PC-3 (cell line): ENCODE measurements around the gene TMEM41A. TPM values are rescaled to one million over a fixed set of nuclear protein-coding genes. Genes with fewer than 3 reads are reported as not detected.
"Not testable (repeated sequence)": the region's sequence is repeated elsewhere in the genome, so short reads cannot be mapped to it uniquely, and the experiment has no call there.

Experiments used
- ATAC-seq: fragments of 200-7000 bp; cut with Tn5 transposase; 2 replicates; pipeline ENCODE4 v1.9.1; 2020; ENCODE audit warnings: mild to moderate bottlenecking, moderate library complexity
- BruUV-seq: library from RNA; stranded (reverse); fragments of 400-500 nt; replicated peaks from 2 replicates; lab custom pipeline; 2021; lab: Mats Ljungman, UMichigan
- CTCF ChIA-PET: fragments of 300-600 bp; sonication (Branson Sonifier 250); formaldehyde crosslinking; loops from one replicate; lab custom pipeline; 2022; ENCODE audit warnings: antibody characterized with exemption; lab: Charles Lee
- POLR2A ChIA-PET: fragments of 300-600 bp; sonication (Branson Sonifier 250); formaldehyde crosslinking; loops from one replicate; lab custom pipeline; 2022; ENCODE audit warnings: antibody characterized with exemption; ENCODE audit not compliant: unreplicated experiment; lab: Charles Lee
- DNase-seq: peaks from one replicate; pipeline ENCODE4 v3.0.0-alpha.2; 2015
- H2AFZ ChIP-seq: fragments of 300-600 bp; sonication (generic); 2 replicates; pipeline ENCODE4 v1.6.0; 2016; ENCODE audit warnings: antibody characterized with exemption, low read length
- H3F3A ChIP-seq: fragments of 300-600 bp; sonication (generic); one replicate; pipeline ENCODE4 v1.6.0; 2017; ENCODE audit warnings: antibody characterized with exemption, low read length, control low read depth, mild to moderate bottlenecking; ENCODE audit not compliant: unreplicated experiment
- H3K27ac ChIP-seq: fragments of 300-600 bp; sonication (generic); 2 replicates; pipeline ENCODE4 v1.5.1; 2016; ENCODE audit warnings: mild to moderate bottlenecking, low read length
- H3K27me3 ChIP-seq: fragments of 300-600 bp; sonication (generic); 2 replicates; pipeline ENCODE4 v1.6.1; 2016; ENCODE audit warnings: low read length, mixed read lengths
- H3K36me3 ChIP-seq: fragments of 300-600 bp; sonication (generic); 2 replicates; pipeline ENCODE4 v1.6.1; 2016; ENCODE audit warnings: low read depth, mixed run types, low read length, mixed read lengths
- H3K4me1 ChIP-seq: fragments of 300-600 bp; sonication (generic); 2 replicates; pipeline ENCODE4 v1.5.1; 2016; ENCODE audit warnings: low read length; ENCODE audit not compliant: insufficient read depth
- H3K4me2 ChIP-seq: fragments of 300-600 bp; sonication (generic); 2 replicates; pipeline ENCODE4 v1.6.0; 2016; ENCODE audit warnings: low read length
- H3K4me3 ChIP-seq: fragments of 300-600 bp; sonication (generic); 2 replicates; pipeline ENCODE4 v1.5.1; 2016; ENCODE audit warnings: mild to moderate bottlenecking, low read length, mixed read lengths
- H3K79me2 ChIP-seq: fragments of 300-600 bp; sonication (generic); 2 replicates; pipeline ENCODE4 v1.6.1; 2017; ENCODE audit warnings: low read length, mixed read lengths
- H3K9ac ChIP-seq: fragments of 300-600 bp; sonication (generic); 2 replicates; pipeline ENCODE4 v1.6.0; 2016; ENCODE audit warnings: mild to moderate bottlenecking, low read length
- H3K9me2 ChIP-seq: fragments of 300-600 bp; sonication (generic); replicated peaks from 2 replicates; pipeline ENCODE4 v1.6.1; 2016; ENCODE audit warnings: mixed run types, low read length, mixed read lengths
- H3K9me3 ChIP-seq: fragments of 300-600 bp; sonication (generic); 2 replicates; pipeline ENCODE4 v1.6.1; 2016; ENCODE audit warnings: low read length, mixed read lengths
- H4K20me1 ChIP-seq: fragments of 300-600 bp; sonication (generic); 2 replicates; pipeline ENCODE4 v1.6.1; 2016; ENCODE audit warnings: low read length, mixed read lengths
- EZH2 ChIP-seq: fragments of 300-600 bp; sonication (generic); IDR thresholded peaks from one replicate; pipeline ENCODE4 v1.6.1; 2017; ENCODE audit warnings: antibody characterized with exemption, mild to moderate bottlenecking, low read length; ENCODE audit not compliant: unreplicated experiment
- EZH2phosphoT487 ChIP-seq: fragments of 300-600 bp; sonication (generic); IDR thresholded peaks from 2 replicates; pipeline ENCODE4 v1.6.1; 2018; ENCODE audit warnings: mild to moderate bottlenecking, antibody characterized with exemption, low read length, borderline replicate concordance
- intact Hi-C: fragments of 100-400 bp; cut with micrococcal nuclease; formaldehyde crosslinking; loops from 2 replicates; pipeline ENCODE4 v1.9.0; 2023
- total RNA-seq: library from RNA; depleted of rRNA; stranded (reverse); fragments of >200 nt; gene quantifications from 2 replicates; pipeline ENCODE4 v1.2.3, GENCODE V29; 2014
- TF ChIP-seq, protein P1 (sequence below): fragments of 300-600 bp; sonication (generic); conservative IDR thresholded peaks from 2 replicates; pipeline ENCODE4 v1.5.1; 2017; ENCODE audit warnings: antibody characterized with exemption, low read depth, mild to moderate bottlenecking, low read length

Gene TMEM41A
- total RNA-seq, 1 experiment from 2014 or later = 25.3 TPM

DNA sequence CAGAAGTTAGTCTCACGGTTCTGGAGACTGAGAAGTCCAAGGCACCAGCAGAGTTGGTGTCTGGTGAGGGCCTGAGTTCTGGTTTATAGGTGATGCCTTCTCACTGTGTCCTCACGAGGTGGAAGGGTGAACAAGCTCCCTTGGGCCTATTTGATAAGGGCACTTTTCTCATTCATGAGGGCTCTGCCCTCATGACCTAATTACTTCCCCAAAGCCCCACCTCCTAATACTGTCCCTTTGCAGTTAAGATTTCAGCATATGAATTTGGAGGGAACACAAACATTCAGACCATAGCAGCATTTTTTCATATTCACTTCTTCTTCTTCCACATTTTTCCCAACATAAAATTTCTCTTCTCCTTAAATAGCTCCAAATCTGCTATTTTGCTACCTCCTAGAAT is 41.5 kb downstream of the TMEM41A start:
- Histone ChIP-seq H3K27me3 (no peaks in the 10 kb centered on the region), H3K4me3 (no peak overlapping the region), H3K4me1 (no peaks in the 10 kb centered on the region), H3K9me3 (no peaks in the 10 kb centered on the region), H3K36me3 (no peaks in the 10 kb centered on the region), H3K27ac (no peak overlapping the region), H3K9me2 (no peaks in the 10 kb centered on the region), H3K9ac (no peak overlapping the region), H2AFZ (no peak overlapping the region), H3F3A (no peaks in the 10 kb centered on the region), H3K79me2 (no peaks in the 10 kb centered on the region), H4K20me1 (no peaks in the 10 kb centered on the region), H3K4me2 (no peak overlapping the region)
- BruUV-seq = no TSS peak
- TF ChIP-seq, protein P1, sequence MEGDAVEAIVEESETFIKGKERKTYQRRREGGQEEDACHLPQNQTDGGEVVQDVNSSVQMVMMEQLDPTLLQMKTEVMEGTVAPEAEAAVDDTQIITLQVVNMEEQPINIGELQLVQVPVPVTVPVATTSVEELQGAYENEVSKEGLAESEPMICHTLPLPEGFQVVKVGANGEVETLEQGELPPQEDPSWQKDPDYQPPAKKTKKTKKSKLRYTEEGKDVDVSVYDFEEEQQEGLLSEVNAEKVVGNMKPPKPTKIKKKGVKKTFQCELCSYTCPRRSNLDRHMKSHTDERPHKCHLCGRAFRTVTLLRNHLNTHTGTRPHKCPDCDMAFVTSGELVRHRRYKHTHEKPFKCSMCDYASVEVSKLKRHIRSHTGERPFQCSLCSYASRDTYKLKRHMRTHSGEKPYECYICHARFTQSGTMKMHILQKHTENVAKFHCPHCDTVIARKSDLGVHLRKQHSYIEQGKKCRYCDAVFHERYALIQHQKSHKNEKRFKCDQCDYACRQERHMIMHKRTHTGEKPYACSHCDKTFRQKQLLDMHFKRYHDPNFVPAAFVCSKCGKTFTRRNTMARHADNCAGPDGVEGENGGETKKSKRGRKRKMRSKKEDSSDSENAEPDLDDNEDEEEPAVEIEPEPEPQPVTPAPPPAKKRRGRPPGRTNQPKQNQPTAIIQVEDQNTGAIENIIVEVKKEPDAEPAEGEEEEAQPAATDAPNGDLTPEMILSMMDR = no peak
- TF ChIP-seq EZH2phosphoT487 (no peak), EZH2 (no peak)
- ChIA-PET CTCF (interaction anchor here (0.6 kb wide), 1 partner anchor 669 kb away, joined by 5 read pairs; no protein-coding TSS in a partner anchor), POLR2A (no interaction called here)
- no peak for DNase-seq
- intact Hi-C loops = loop anchor here (5.0 kb wide), 1 partner anchor 90 kb away; no protein-coding TSS in a partner anchor
- ATAC-seq = no peak

DNA sequence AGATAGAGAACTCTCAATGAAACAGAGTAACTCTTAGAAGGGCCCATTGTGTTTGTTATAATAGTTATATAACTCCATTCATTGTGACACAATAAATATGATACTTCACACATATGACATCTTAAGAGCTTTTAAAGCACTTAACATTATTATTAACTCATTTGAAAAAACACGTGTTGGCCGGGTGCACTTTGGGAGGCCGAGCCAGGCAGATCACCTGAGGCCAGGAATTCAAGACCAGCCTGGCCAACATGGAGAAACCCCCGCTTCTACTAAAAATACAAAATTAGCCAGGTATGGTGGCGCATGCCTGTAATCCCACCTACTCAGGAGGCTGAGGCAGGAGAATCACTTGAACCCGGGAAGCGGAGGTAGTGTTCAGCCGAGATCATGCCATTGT is 47.4 kb downstream of the TMEM41A start:
- H3K9ac ChIP-seq, DNase-seq, H2AFZ ChIP-seq, H3K79me2 ChIP-seq, ATAC-seq, H3K4me1 ChIP-seq, H3K9me3 ChIP-seq, POLR2A ChIA-PET, H4K20me1 ChIP-seq, H3K4me2 ChIP-seq, H3F3A ChIP-seq, CTCF ChIA-PET, BruUV-seq, H3K9me2 ChIP-seq, H3K36me3 ChIP-seq, intact Hi-C loops, H3K4me3 ChIP-seq, H3K27ac ChIP-seq, H3K27me3 ChIP-seq: not testable (repeated sequence)

DNA sequence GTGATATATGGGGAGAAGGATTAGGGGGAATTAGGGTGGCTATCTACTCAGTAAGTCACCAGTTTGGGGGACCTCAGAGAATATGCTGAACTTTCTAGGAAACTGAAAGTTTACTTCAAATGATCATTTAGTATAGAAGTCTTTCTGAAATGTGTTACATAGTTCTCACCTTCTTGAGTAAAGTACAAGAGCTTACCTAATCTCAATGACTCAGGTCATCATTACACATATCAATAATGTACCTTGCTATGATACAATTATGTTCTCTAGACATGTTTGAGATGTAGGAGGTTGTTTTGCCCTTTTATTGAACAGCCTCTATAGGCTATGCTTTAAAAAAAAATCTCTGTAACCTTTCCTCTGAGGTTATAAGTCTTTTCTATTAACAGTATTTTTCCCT is 50.7 kb downstream of the TMEM41A start:
- H3K36me3 ChIP-seq = no peaks in the 10 kb centered on the region
- CTCF ChIA-PET = no interaction called here
- no peak for ATAC-seq
- no peak overlapping the region for H3K27ac ChIP-seq
- H3K4me2 ChIP-seq = no peak overlapping the region
- no peaks in the 10 kb centered on the region for H3K9me2 ChIP-seq
- POLR2A ChIA-PET = interaction anchor here (0.7 kb wide), 1 partner anchor 627 kb away, joined by 3 read pairs; no protein-coding TSS in a partner anchor
- no peak overlapping the region for H3K9ac ChIP-seq
- no TSS peak for BruUV-seq
- no peaks in the 10 kb centered on the region for H3K79me2 ChIP-seq
- DNase-seq = no peak
- no peaks in the 10 kb centered on the region for H3K27me3 ChIP-seq
- no peak overlapping the region for H3K4me3 ChIP-seq
- H3K4me1 ChIP-seq = no peaks in the 10 kb centered on the region
- no peak for TF ChIP-seq EZH2
- no peak for TF ChIP-seq EZH2phosphoT487
- TF ChIP-seq, protein P1 = no peak
- no peaks in the 10 kb centered on the region for H3F3A ChIP-seq
- H4K20me1 ChIP-seq = no peaks in the 10 kb centered on the region
- H3K9me3 ChIP-seq = no peaks in the 10 kb centered on the region
- H2AFZ ChIP-seq = no peak overlapping the region
- intact Hi-C loops = no loop called here
